Endothelial cell of umbilical vein (primary cell): ENCODE measurements around the gene UEVLD. TPM values are rescaled to one million over a fixed set of nuclear protein-coding genes. Genes with fewer than 3 reads are reported as not detected.

Experiments used
- BruUV-seq: library from RNA; stranded (reverse); fragments of 400-500 nt; replicated peaks from 2 replicates; lab custom pipeline; 2021; lab: Mats Ljungman, UMichigan
- CTCF ChIA-PET: fragments of 300-600, 350-600 bp; sonication (Branson Sonifier 250); formaldehyde crosslinking; loops from one replicate; lab custom pipeline; 2021; ENCODE audit warnings: antibody characterized with exemption, inconsistent platforms; lab: Charles Lee
- POLR2A ChIA-PET: fragments of 300-600, 350-600 bp; sonication (Branson Sonifier 250); formaldehyde crosslinking; loops from one replicate; lab custom pipeline; 2021; ENCODE audit warnings: antibody characterized with exemption, inconsistent platforms; lab: Charles Lee
- DNase-seq: peaks from one replicate; pipeline ENCODE4 v3.0.0-alpha.2; 2011; ENCODE audit warnings: low read depth, low spot score
- FAIRE-seq: peaks from 2 replicates; lab custom pipeline; 2011; peaks lifted over from hg19 to GRCh38; lab: Jason Lieb, UNC
- H2AFZ ChIP-seq: 2 replicates; pipeline ENCODE4 v1.6.0; 2012; ENCODE audit warnings: low read depth, low read length, control low read depth, inconsistent platforms
- H3K27ac ChIP-seq: 2 replicates; pipeline ENCODE4 v1.5.1; 2011; ENCODE audit warnings: low read depth, mild to moderate bottlenecking, control low read depth, low read length, moderate library complexity; ENCODE audit not compliant: insufficient read depth
- H3K27me3 ChIP-seq, 2 experiments: 2 replicates each; pipeline versions ENCODE4 v1.6.0 to v1.6.1; 2011; ENCODE audit warnings: low read length in 2 of 2, mixed read lengths in 1 of 2; ENCODE audit not compliant: control insufficient read depth in 2 of 2, insufficient read depth in 2 of 2
- H3K36me3 ChIP-seq, 2 experiments: 2 replicates in 1 of 2; 3 replicates in 1 of 2; pipeline ENCODE4 v1.5.1; 2011; ENCODE audit warnings: low read length in 2 of 2, mild to moderate bottlenecking in 1 of 2, moderate library complexity in 1 of 2; ENCODE audit not compliant: control insufficient read depth in 2 of 2, insufficient read depth in 2 of 2; ENCODE audit errors: extremely low read depth in 1 of 2
- H3K4me1 ChIP-seq: 3 replicates; pipeline ENCODE4 v1.5.1; 2011; ENCODE audit warnings: mild to moderate bottlenecking, low read length; ENCODE audit not compliant: control insufficient read depth, insufficient read depth; ENCODE audit errors: extremely low read depth
- H3K4me2 ChIP-seq: 2 replicates; pipeline ENCODE4 v1.6.1; 2011; ENCODE audit warnings: low read length, control low read depth, mixed read lengths; ENCODE audit not compliant: insufficient read depth
- H3K4me3 ChIP-seq, 3 experiments: fragments of 200-600 bp in 1 of 3; sonication (generic), shearing (Covaris generic) in 1 of 3; replicated peaks in 1 of 3; 2 replicates each; pipeline ENCODE4 v1.5.1; 2011 to 2016; ENCODE audit warnings: control low read depth in 3 of 3, low read length in 3 of 3, mild to moderate bottlenecking in 2 of 3, inconsistent platforms in 1 of 3, low read depth in 1 of 3, moderate library complexity in 1 of 3; ENCODE audit not compliant: insufficient read depth in 1 of 3
- H3K79me2 ChIP-seq: 2 replicates; pipeline ENCODE4 v1.6.0; 2012; ENCODE audit warnings: low read length, inconsistent platforms; ENCODE audit not compliant: control insufficient read depth, insufficient read depth
- H3K9ac ChIP-seq: replicated peaks from 2 replicates; pipeline ENCODE3; 2011; ENCODE audit warnings: low read length, control low read depth; ENCODE audit not compliant: insufficient read depth; ENCODE audit errors: extremely low read depth
- H3K9me1 ChIP-seq: replicated peaks from 3 replicates; pipeline ENCODE4 v1.6.0; 2011; ENCODE audit warnings: mild to moderate bottlenecking, low read length; ENCODE audit not compliant: control insufficient read depth, insufficient read depth; ENCODE audit errors: extremely low read depth
- H3K9me3 ChIP-seq: replicated peaks from 2 replicates; pipeline ENCODE4 v1.5.1; 2012; ENCODE audit warnings: low read length, inconsistent platforms; ENCODE audit not compliant: control insufficient read depth, insufficient read depth
- H4K20me1 ChIP-seq: replicated peaks from 2 replicates; pipeline ENCODE3; 2011; ENCODE audit warnings: mild to moderate bottlenecking, low read length; ENCODE audit not compliant: control insufficient read depth, insufficient read depth; ENCODE audit errors: extremely low read depth
- EZH2 ChIP-seq: IDR thresholded peaks from 2 replicates; pipeline ENCODE4 v1.6.1; 2012; ENCODE audit warnings: borderline replicate concordance, low read depth, mild to moderate bottlenecking, moderate library complexity, low read length, inconsistent platforms; ENCODE audit not compliant: severe bottlenecking
- FOS ChIP-seq: IDR thresholded peaks from 2 replicates; pipeline ENCODE4 v1.6.1; 2011; ENCODE audit warnings: mild to moderate bottlenecking, low read length, moderate library complexity, borderline replicate concordance; ENCODE audit not compliant: insufficient read depth
- GATA2 ChIP-seq: IDR thresholded peaks from 2 replicates; pipeline ENCODE4 v1.7.0; 2011; ENCODE audit warnings: low read depth, mild to moderate bottlenecking, moderate library complexity, mixed read lengths, low read length; ENCODE audit not compliant: insufficient read length, insufficient read depth
- JUN ChIP-seq: IDR thresholded peaks from 2 replicates; pipeline ENCODE4 v1.6.1; 2011; ENCODE audit warnings: borderline replicate concordance, low read depth; ENCODE audit not compliant: insufficient read length, insufficient read depth
- MYC ChIP-seq: IDR thresholded peaks from one replicate; pipeline ENCODE4 v1.6.1; 2011; ENCODE audit warnings: mild to moderate bottlenecking, low read depth, low read length
- POLR2A ChIP-seq: IDR thresholded peaks from 2 replicates; pipeline ENCODE4 v1.6.1; 2012; ENCODE audit warnings: low read depth, mild to moderate bottlenecking, control low read depth, low read length
- POLR2AphosphoS5 ChIP-seq: IDR thresholded peaks from 2 replicates; pipeline ENCODE4 v1.6.1; 2012; ENCODE audit warnings: low read depth, mild to moderate bottlenecking, control low read depth, low read length, moderate library complexity; ENCODE audit not compliant: insufficient read depth
- dilution Hi-C: fragments of 300-500 bp; cut with MboI; formaldehyde crosslinking; loops from one replicate; pipeline ENCODE4 v1.15.0; 2019; ENCODE audit warnings: low sequenced_read_pairs; ENCODE audit not compliant: extremely low pct_ligation_motif_present
- intact Hi-C: fragments of 100-400 bp; cut with micrococcal nuclease; formaldehyde crosslinking; loops from one replicate; pipeline ENCODE4 v1.10.0; 2022
- polyA plus RNA-seq, 4 experiments: library from polyadenylated mRNA; depleted of rRNA in 3 of 4; stranded (reverse) in 3 of 4; unstranded in 1 of 4; fragments of >200 nt; gene quantifications; 2 replicates each; pipeline versions ENCODE4 v1.2.1 to v1.2.3, GENCODE V29; 2011 to 2012; ENCODE audit warnings: missing spikeins in 1 of 4
- total RNA-seq: library from RNA; stranded (reverse); gene quantifications from 2 replicates; pipeline ENCODE4 v1.2.3, GENCODE V29; 2021
- TF ChIP-seq, protein P1 (sequence below), 2 donors: IDR thresholded peaks; 1 replicate in 1 of 2; 2 replicates in 1 of 2; pipeline ENCODE4 v1.5.1; 2011; ENCODE audit warnings: low read length in 2 of 2, mild to moderate bottlenecking in 2 of 2, moderate library complexity in 2 of 2, control low read depth in 1 of 2, inconsistent platforms in 1 of 2, low read depth in 1 of 2; ENCODE audit not compliant: insufficient read depth in 1 of 2; ENCODE audit errors: extremely low read depth in 1 of 2
- TF ChIP-seq, protein P2 (sequence below): IDR thresholded peaks from 2 replicates; pipeline ENCODE4 v1.6.1; 2011; ENCODE audit not compliant: insufficient read depth, insufficient read length

UEVLD gene
- total and polyA plus RNA-seq, 2 donors (not counting 3 experiments of a cell fraction or from before 2014, with no cell fraction given) = 9.2 to 19.1 TPM

DNA sequence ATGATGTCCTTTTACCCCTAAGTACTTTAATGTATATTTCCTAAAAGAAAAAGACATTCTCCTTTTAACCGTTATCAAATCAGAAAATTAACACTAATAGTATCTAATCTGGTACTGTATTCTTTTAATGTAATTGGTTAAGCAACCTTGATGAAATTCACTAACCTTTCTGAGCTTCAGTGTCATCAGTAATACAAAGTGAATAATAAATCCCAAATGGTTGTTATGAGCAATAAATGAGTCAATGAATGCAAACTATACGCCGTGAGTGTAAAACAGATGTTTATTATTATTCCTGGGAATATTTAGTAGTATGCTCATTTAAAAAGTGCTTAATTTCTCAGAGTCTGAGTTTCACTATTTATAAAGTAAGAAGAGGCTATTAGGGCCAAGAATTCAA, 21.5 kb downstream of the UEVLD start:
- Histone ChIP-seq H3K4me3 (no peak overlapping the region), H4K20me1 (no peaks in the 10 kb centered on the region), H3K9ac (no peak overlapping the region), H3K4me2 (no peak overlapping the region), H3K4me1 (no peaks in the 10 kb centered on the region), H3K9me1 (no peaks in the 10 kb centered on the region), H3K27me3 (no peaks in the 10 kb centered on the region), H2AFZ (no peak overlapping the region), H3K9me3 (no peaks in the 10 kb centered on the region), H3K36me3 (peaks cover 0 to 3% of the 10 kb centered on the region in 2 experiments), H3K79me2 (no peaks in the 10 kb centered on the region), H3K27ac (no peak overlapping the region)
- BruUV-seq = no TSS peak
- TF ChIP-seq EZH2 (no peak), JUN (no peak), MYC (no peak), FOS (no peak), POLR2A (no peak), POLR2AphosphoS5 (no peak), GATA2 (no peak)
- TF ChIP-seq, protein P1, sequence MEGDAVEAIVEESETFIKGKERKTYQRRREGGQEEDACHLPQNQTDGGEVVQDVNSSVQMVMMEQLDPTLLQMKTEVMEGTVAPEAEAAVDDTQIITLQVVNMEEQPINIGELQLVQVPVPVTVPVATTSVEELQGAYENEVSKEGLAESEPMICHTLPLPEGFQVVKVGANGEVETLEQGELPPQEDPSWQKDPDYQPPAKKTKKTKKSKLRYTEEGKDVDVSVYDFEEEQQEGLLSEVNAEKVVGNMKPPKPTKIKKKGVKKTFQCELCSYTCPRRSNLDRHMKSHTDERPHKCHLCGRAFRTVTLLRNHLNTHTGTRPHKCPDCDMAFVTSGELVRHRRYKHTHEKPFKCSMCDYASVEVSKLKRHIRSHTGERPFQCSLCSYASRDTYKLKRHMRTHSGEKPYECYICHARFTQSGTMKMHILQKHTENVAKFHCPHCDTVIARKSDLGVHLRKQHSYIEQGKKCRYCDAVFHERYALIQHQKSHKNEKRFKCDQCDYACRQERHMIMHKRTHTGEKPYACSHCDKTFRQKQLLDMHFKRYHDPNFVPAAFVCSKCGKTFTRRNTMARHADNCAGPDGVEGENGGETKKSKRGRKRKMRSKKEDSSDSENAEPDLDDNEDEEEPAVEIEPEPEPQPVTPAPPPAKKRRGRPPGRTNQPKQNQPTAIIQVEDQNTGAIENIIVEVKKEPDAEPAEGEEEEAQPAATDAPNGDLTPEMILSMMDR (IDR thresholded peaks at IDR 0.05; ENCODE audit: extremely low read depth in 1 of 2, insufficient read depth in 1 of 2, low read depth in 1 of 2, low read length in 2 of 2) = no peak
- TF ChIP-seq, protein P2, sequence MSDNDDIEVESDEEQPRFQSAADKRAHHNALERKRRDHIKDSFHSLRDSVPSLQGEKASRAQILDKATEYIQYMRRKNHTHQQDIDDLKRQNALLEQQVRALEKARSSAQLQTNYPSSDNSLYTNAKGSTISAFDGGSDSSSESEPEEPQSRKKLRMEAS = no peak
- intact Hi-C loops (no loop called here), dilution Hi-C loops (no loop called here)
- DNase-seq = no peak
- ChIA-PET POLR2A (no interaction called here), CTCF (interaction anchor here (1.1 kb wide), 1 partner anchor 323 kb away, joined by 3 read pairs; no protein-coding TSS in a partner anchor)
- FAIRE-seq = no peak
